H9 (cell line): Measurements from ENCODE around the gene MR1. TPM values are rescaled to one million over a fixed set of nuclear protein-coding genes. Genes with fewer than 3 reads are reported as not detected.

Source experiments
- DNase-seq: peaks from one replicate; pipeline ENCODE4 v3.0.0-alpha.2; 2017
- H2AFZ ChIP-seq: one replicate; pipeline ENCODE4 v1.6.1; 2013; ENCODE audit warnings: mild to moderate bottlenecking, low read length, control low read depth, moderate library complexity
- H2AK5ac ChIP-seq: 2 replicates; pipeline ENCODE4 v1.6.1; 2013; ENCODE audit warnings: low read length, control low read depth, mixed read lengths; ENCODE audit not compliant: insufficient read length
- H2BK120ac ChIP-seq: one replicate; pipeline ENCODE4 v1.6.1; 2013; ENCODE audit warnings: low read depth, mild to moderate bottlenecking, low read length, control low read depth, inconsistent platforms; ENCODE audit not compliant: poor library complexity, severe bottlenecking
- H2BK12ac ChIP-seq: 2 replicates; pipeline ENCODE4 v1.6.1; 2013; ENCODE audit warnings: low read length, control low read depth, mixed read lengths, low read depth; ENCODE audit not compliant: insufficient read length
- H2BK15ac ChIP-seq: 2 replicates; pipeline ENCODE4 v1.6.1; 2013; ENCODE audit warnings: low read depth, low read length, control low read depth
- H2BK20ac ChIP-seq: one replicate; pipeline ENCODE4 v1.6.1; 2013; ENCODE audit warnings: low read depth, mild to moderate bottlenecking, low read length, control low read depth, inconsistent platforms; ENCODE audit not compliant: poor library complexity, severe bottlenecking
- H2BK5ac ChIP-seq: 2 replicates; pipeline ENCODE4 v1.6.1; 2013; ENCODE audit warnings: low read length, control low read depth, mixed read lengths; ENCODE audit not compliant: insufficient read length
- H3K14ac ChIP-seq: 2 replicates; pipeline ENCODE4 v1.6.1; 2013; ENCODE audit warnings: low read length, control low read depth; ENCODE audit not compliant: insufficient read depth
- H3K18ac ChIP-seq: 2 replicates; pipeline ENCODE4 v1.6.1; 2013; ENCODE audit warnings: low read depth, mild to moderate bottlenecking, mixed read lengths, low read length, control low read depth; ENCODE audit not compliant: insufficient read length
- H3K23ac ChIP-seq: 2 replicates; pipeline ENCODE4 v1.6.1; 2013; ENCODE audit warnings: low read length, control low read depth, mixed read lengths, low read depth; ENCODE audit not compliant: insufficient read length
- H3K23me2 ChIP-seq: 2 replicates; pipeline ENCODE4 v1.6.1; 2013; ENCODE audit warnings: low read depth, mild to moderate bottlenecking, mixed read lengths, low read length, control low read depth; ENCODE audit not compliant: insufficient read length, poor library complexity, severe bottlenecking
- H3K27ac ChIP-seq: 2 replicates; pipeline ENCODE4 v1.5.1; 2013; ENCODE audit warnings: low read length, control low read depth, mixed read lengths, low read depth; ENCODE audit not compliant: insufficient read length
- H3K27me3 ChIP-seq: 2 replicates; pipeline ENCODE4 v1.6.1; 2013; ENCODE audit warnings: low read length, control low read depth, inconsistent platforms; ENCODE audit not compliant: insufficient read depth
- H3K4ac ChIP-seq: 2 replicates; pipeline ENCODE4 v1.6.1; 2013; ENCODE audit warnings: low read depth, mild to moderate bottlenecking, control low read depth, inconsistent platforms, low read length, moderate library complexity
- H3K4me1 ChIP-seq: 2 replicates; pipeline ENCODE4 v1.6.1; 2013; ENCODE audit warnings: low read length, control low read depth, inconsistent platforms; ENCODE audit not compliant: insufficient read depth
- H3K4me2 ChIP-seq: 2 replicates; pipeline ENCODE4 v1.6.1; 2013; ENCODE audit warnings: low read length, control low read depth, mixed read lengths; ENCODE audit not compliant: insufficient read length, insufficient read depth
- H3K56ac ChIP-seq: 2 replicates; pipeline ENCODE4 v1.6.1; 2013; ENCODE audit warnings: low read depth, mild to moderate bottlenecking, mixed read lengths, low read length, control low read depth; ENCODE audit not compliant: insufficient read length
- H3K79me1 ChIP-seq: 2 replicates; pipeline ENCODE4 v1.6.1; 2013; ENCODE audit warnings: low read depth, mild to moderate bottlenecking, moderate library complexity, low read length, control low read depth, inconsistent platforms; ENCODE audit not compliant: insufficient read depth, poor library complexity, severe bottlenecking
- H3K79me2 ChIP-seq: 2 replicates; pipeline ENCODE4 v1.6.1; 2013; ENCODE audit warnings: low read length, control low read depth, inconsistent platforms; ENCODE audit not compliant: insufficient read depth
- H3K9ac ChIP-seq: 2 replicates; pipeline ENCODE4 v1.6.1; 2013; ENCODE audit warnings: low read length, control low read depth, mixed read lengths; ENCODE audit not compliant: insufficient read length; ENCODE audit errors: extremely low read depth
- H3K9me3 ChIP-seq: one replicate; pipeline ENCODE4 v1.6.1; 2013; ENCODE audit warnings: low read depth, low read length, inconsistent platforms; ENCODE audit not compliant: control insufficient read depth
- H3T11ph ChIP-seq: one replicate; pipeline ENCODE4 v1.6.1; 2013; ENCODE audit warnings: mild to moderate bottlenecking, low read length, control low read depth, inconsistent platforms
- H4K20me1 ChIP-seq: one replicate; pipeline ENCODE4 v1.6.1; 2013; ENCODE audit not compliant: control insufficient read depth, insufficient read length, insufficient read depth
- H4K5ac ChIP-seq: 2 replicates; pipeline ENCODE4 v1.6.1; 2013; ENCODE audit warnings: low read depth, mild to moderate bottlenecking, mixed read lengths, low read length, control low read depth; ENCODE audit not compliant: insufficient read length
- H4K8ac ChIP-seq: replicated peaks from 2 replicates; pipeline ENCODE4 v1.6.1; 2013; ENCODE audit warnings: low read length, control low read depth, mixed read lengths, low read depth; ENCODE audit not compliant: insufficient read length
- H4K91ac ChIP-seq: 2 replicates; pipeline ENCODE4 v1.6.1; 2013; ENCODE audit warnings: low read depth, mild to moderate bottlenecking, moderate library complexity, mixed read lengths, low read length, control low read depth; ENCODE audit not compliant: insufficient read length
- H3K27ac Mint-ChIP-seq, 3 experiments: 2 replicates in 2 of 3; 3 replicates in 1 of 3; pipeline ENCODE4 v1.8.0; 2020 to 2021; ENCODE audit warnings: mixed read lengths in 3 of 3, mild to moderate bottlenecking in 1 of 3, moderate library complexity in 1 of 3
- H3K27me3 Mint-ChIP-seq: 2 replicates; pipeline ENCODE4 v1.8.0; 2021; ENCODE audit warnings: low read depth, mild to moderate bottlenecking, moderate library complexity, mixed read lengths
- H3K36me3 Mint-ChIP-seq, 3 experiments: 2 replicates in 2 of 3; 3 replicates in 1 of 3; pipeline ENCODE4 v1.8.0; 2020 to 2021; ENCODE audit warnings: low read depth in 3 of 3, mixed read lengths in 3 of 3; ENCODE audit not compliant: insufficient read depth in 1 of 3
- H3K4me1 Mint-ChIP-seq, 2 experiments: 2 replicates each; pipeline ENCODE4 v1.8.0; 2020; ENCODE audit warnings: mixed read lengths in 2 of 2
- H3K4me3 Mint-ChIP-seq, 2 experiments: 2 replicates in 1 of 2; 3 replicates in 1 of 2; pipeline ENCODE4 v1.8.0; 2020 to 2021; ENCODE audit warnings: mild to moderate bottlenecking in 2 of 2, mixed read lengths in 2 of 2, moderate library complexity in 1 of 2
- H3K9me3 Mint-ChIP-seq, 2 experiments: 2 replicates in 1 of 2; 3 replicates in 1 of 2; pipeline ENCODE4 v1.8.0; 2020; ENCODE audit warnings: mild to moderate bottlenecking in 2 of 2, mixed read lengths in 2 of 2, moderate library complexity in 1 of 2
- CTCF ChIP-seq: fragments of 200-600 bp; sonication (generic); conservative IDR thresholded peaks from 3 replicates; pipeline ENCODE4 v1.8.0; 2021; ENCODE audit warnings: antibody characterized with exemption, mild to moderate bottlenecking
- WGBS: extraction: QIAGEN DNeasy Blood & Tissue Kit; methylation state at CpG from one replicate; pipeline ENCODE4 v1.1.7; 2013; ENCODE audit warnings: missing lambda C conversion rate, low lambda C conversion rate, mixed read lengths; ENCODE audit not compliant: insufficient read length; ENCODE audit errors: extremely low coverage; 5-methylcytosine and 5-hydroxymethylcytosine counted together
- total RNA-seq: library from RNA; stranded (reverse); gene quantifications from 2 replicates; pipeline ENCODE4 v1.2.1, GENCODE V29; 2021

MR1 gene
- total RNA-seq, 1 experiment from 2014 or later, result 0.02 TPM

- Histone ChIP-seq H4K91ac (no peak overlapping the region), H3K14ac (no peak overlapping the region), H2BK12ac (no peak overlapping the region), H3K4ac (no peak overlapping the region), H3K18ac (no peak overlapping the region), H3K9me3 (no peaks in the 10 kb centered on the region), H2BK5ac (no peak overlapping the region), H3K79me2 (no peaks in the 10 kb centered on the region), H3K4me1 (no peaks in the 10 kb centered on the region), H2AFZ (no peak overlapping the region), H3K4me2 (no peak overlapping the region), H2BK15ac (no peak overlapping the region), H4K5ac (no peak overlapping the region), H4K8ac (no peak overlapping the region), H3K23me2 (no peaks in the 10 kb centered on the region), H2BK20ac (no peak overlapping the region), H3K79me1 (no peaks in the 10 kb centered on the region), H2BK120ac (no peak overlapping the region), H3K23ac (no peak overlapping the region), H3K56ac (no peak overlapping the region), H3K27ac (no peak overlapping the region), H3T11ph (no peak overlapping the region), H4K20me1 (no peaks in the 10 kb centered on the region), H3K27me3 (no peaks in the 10 kb centered on the region), H2AK5ac (no peak overlapping the region), H3K9ac (no peak overlapping the region)
- no peak for DNase-seq
- peaks cover 0 to 6% (median 5%) of the 10 kb centered on the region in 3 experiments; a peak in 2 of 7 replicates for H3K36me3 Mint-ChIP-seq
- TF ChIP-seq CTCF, result no peak
- no peak overlapping the region for H3K4me3 Mint-ChIP-seq
- no CpG with 5 or more reads among the region's 4 CpGs for WGBS
- peaks cover 5 to 9% of the 10 kb centered on the region in 2 experiments; a peak in 3 of 4 replicates for H3K4me1 Mint-ChIP-seq
- H3K27me3 Mint-ChIP-seq, result peaks cover 7% of the 10 kb centered on the region
- no peak overlapping the region for H3K27ac Mint-ChIP-seq
- peaks cover 0 to 7% of the 10 kb centered on the region in 2 experiments; a peak in 2 of 5 replicates for H3K9me3 Mint-ChIP-seq
Observed at GRCh38 chr1:181049378-181049777, 15.6 kb downstream of the MR1 start.
